ENCODE results near the gene SLC1A7. TPM values are rescaled to one million over a fixed set of nuclear protein-coding genes. Genes with fewer than 3 reads are reported as not detected.

Gene SLC1A7
- total RNA-seq, 1 donor from 2014 or later = not detected

DNA sequence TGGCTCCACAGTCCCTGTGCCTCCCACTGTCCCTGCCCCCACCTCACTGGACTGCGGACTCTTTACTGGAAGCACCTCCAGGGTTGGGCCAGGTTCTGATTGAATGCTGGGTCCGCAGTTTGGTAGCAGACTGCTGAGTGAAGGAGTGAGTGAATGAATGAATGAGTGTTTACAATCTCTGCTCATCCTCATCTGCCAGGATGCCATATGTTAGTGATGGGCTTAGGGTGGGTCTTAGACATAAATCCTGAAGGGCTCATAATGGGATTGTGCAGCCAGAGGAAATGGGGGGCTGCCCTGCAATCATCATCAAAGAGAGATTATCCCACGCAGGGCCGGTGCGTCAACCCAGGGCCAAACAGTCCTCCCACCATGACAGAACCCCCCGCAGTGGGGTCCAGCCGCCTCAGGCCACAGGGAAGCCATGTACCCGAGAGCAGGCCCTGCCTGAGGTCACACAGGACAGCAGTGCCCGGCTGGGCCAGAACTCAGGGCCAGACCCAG lies 26.1 kb downstream of the SLC1A7 start:
- DNase-seq (ENCODE audit: low read depth in 2 of 2) = no peak

GRCh38 chr1:53115403-53116306 lies 26.8 kb downstream of the SLC1A7 start:
- no peak for DNase-seq (ENCODE audit: low read depth in 2 of 2)

- no peak for DNase-seq (ENCODE audit: low read depth in 2 of 2)
Observed at GRCh38 chr1:53114581-53115400, 27.6 kb downstream of the SLC1A7 start.

GRCh38 chr1:53114090-53114489 lies 28.3 kb downstream of the SLC1A7 start:
- DNase-seq (ENCODE audit: low read depth in 2 of 2) = no peak

DNA sequence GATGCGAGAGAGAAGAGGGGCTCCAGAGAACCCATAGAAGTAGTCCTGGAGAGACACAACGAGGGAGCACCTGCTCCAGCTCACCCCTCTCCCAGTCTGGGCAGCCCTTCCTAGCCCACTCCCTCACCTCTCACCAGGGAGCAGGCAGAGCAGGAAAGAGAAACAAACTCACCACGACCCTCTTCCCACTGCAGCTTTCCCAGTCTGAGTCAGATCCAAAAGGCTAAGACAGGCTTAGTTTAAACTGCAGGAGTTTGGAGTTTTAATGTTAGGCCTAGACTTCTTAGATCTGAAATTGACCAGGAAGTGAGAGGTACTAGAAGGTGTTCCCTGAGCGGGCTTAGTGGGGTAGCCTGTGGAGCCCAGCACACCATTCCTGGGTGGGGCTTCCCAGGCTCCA lies 29.6 kb downstream of the SLC1A7 start:
- no peak for DNase-seq (ENCODE audit: low read depth in 2 of 2)

- DNase-seq (ENCODE audit: low read depth in 2 of 2) = peak in 1 of 2 donors; percentile 26
Observed at GRCh38 chr1:53112271-53112774, 30.1 kb downstream of the SLC1A7 start.

GRCh38 chr1:53111693-53112092 lies 30.7 kb downstream of the SLC1A7 start:
- DNase-seq (ENCODE audit: low read depth in 2 of 2) = no peak

GRCh38 chr1:53111073-53111556 lies 31.3 kb downstream of the SLC1A7 start:
- DNase-seq (ENCODE audit: low read depth in 2 of 2) = peak in 1 of 2 donors; percentile 23

DNA sequence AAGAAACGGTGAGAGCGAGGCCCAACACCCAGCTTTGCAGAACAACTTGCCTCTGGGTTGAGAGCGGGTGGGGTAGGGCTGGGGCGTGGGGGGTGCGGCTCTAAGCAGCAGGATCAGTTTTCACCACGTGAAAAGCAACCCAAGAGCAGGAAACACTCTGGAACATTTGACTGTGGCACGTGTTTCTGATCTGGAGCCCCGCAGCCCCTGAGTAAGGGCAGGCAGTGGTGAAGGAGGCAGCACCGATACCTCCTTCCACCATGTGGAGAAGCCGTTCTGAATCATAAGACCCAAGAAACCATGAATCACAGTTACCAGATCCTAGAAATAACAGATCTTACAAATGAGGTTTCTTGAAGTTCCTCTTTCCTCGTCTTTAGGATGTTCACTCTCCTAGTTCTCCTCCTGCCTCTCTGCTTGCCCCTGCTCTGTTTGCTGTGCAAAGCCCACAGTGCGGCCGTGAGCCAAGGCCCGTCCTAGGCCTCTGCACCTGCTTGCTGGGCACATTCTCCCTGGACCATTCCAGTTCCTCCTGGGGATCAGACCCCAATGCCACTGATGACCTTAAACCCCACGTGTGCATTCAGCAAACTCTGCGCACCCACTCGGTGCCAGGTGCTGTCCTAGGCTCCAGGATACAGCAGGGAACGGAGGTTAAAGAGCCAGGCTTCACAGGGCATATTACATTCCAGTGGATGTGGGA lies 31.9 kb downstream of the SLC1A7 start:
- no peak for DNase-seq (ENCODE audit: low read depth in 2 of 2)

GRCh38 chr1:53108646-53109580 lies 33.5 kb downstream of the SLC1A7 start:
- no peak for DNase-seq (ENCODE audit: low read depth in 2 of 2)

DNA sequence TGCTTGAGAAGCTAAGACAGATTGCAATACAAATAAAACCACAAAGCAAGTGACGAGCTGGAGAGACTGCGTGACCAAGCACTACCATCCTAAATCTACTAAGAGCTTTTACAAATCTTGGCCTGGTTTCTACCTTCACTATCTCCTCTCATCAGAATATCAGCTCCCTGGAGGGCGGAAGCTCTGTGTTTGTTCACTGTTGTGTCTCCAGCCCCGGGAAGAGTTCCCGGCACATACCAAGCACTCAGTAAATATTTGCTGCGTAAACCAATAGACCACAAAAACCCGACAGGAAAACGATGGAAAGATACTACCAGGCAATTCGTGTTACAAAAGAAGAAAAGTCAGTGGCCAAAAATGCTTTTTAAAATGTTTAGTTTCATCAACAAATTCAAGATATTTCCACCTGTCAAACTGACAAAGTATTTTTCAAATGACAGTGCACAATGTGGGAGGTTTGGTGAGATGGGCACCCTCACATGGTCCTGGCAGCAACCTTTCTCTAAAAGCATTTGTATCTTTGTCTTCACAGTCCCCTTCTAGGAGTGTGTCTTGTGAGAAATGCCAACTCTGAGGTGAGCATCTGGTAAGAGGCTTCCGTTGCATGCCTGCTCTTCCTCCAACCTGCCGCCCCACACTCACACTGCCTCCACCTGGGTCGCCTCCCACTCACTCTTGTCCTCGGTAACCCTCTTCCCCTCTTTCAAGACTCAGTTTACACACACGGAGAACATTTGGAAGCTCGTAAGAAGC lies 34.7 kb downstream of the SLC1A7 start:
- peak in 1 of 2 donors; percentile 22 for DNase-seq (ENCODE audit: low read depth in 2 of 2)

DNA sequence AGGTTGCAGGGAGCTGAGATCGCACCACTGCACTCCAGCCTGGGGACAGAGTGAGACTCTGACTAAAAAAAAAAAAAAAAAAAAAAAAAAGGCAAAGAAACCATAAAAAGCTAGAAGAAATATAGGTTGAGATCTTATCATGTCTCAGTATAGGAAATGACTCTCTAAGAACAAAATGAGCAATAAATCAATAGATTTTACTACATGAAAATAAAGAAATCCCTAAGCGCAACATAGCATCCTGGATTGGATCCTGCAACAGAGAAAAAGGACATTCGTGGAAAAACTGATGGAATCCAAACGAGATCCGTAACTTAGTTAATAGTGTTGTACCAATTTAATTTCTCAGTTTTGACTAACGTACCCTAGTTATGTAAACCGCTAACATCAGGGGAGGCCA lies 35.3 kb downstream of the SLC1A7 start:
- no peak for DNase-seq (ENCODE audit: low read depth in 2 of 2)

- peak in 1 of 2 donors; percentile 31 for DNase-seq (ENCODE audit: low read depth in 2 of 2)
Observed at GRCh38 chr1:53104289-53104913, 38.0 kb downstream of the SLC1A7 start.

DNA sequence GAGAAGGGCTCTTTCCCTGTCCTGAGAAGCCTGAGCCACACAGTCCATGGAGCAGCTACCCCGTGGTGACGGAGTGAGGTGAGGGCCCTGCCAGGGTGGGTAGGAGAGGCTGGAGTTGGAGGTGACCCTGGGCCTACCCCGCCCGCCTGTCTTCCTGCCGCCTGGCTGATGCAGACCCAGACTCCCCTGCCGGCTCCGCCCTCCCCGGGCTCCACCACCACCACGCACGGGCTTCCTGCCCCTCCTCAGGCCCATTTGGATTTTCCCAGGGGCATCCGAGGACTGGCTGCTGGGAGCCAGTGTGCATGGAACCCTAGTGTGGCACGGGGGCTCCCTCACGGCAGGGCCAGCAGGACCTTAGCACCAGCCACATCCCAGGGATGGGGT lies 47.9 kb downstream of the SLC1A7 start:
- DNase-seq (ENCODE audit: low read depth in 2 of 2) = peak in 1 of 2 donors; percentile 13

DNA sequence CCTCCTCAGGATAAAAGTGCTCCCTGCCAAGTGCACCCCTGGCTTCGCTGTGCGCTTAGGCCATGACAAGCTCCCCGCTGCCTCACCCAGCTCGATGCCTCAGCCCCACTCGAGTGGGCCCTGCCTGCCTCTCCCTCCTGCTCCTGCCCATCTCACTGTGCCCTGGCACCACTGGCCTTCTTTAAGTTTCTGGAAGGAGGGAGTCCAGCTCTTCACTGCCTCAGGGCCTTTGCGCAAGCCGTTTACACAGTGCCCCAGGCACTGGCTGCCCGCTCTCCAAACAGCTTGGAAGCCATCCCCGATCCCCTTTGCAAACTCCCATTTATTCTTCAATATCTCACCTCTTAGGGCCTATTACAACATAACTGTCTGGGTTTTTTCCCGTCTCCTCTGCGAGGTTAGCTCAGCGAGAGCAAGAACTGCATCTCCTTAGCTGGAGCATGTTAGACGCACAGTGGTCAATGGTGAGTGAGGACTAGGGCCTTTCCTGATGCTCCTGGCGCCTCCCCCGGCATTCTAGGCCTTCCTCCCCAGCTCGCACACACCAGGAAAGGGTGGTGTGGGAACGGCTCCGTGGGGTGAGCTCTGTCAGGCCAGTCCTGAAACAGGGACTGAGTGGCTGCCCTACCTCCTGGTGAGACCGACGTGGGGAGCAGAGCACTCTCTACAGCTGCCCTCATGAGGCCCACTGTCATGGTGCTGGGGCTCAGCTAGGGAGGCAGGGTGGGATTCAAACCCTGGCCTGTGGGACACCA lies 48.5 kb downstream of the SLC1A7 start:
- no peak for DNase-seq (ENCODE audit: low read depth in 2 of 2)

DNA sequence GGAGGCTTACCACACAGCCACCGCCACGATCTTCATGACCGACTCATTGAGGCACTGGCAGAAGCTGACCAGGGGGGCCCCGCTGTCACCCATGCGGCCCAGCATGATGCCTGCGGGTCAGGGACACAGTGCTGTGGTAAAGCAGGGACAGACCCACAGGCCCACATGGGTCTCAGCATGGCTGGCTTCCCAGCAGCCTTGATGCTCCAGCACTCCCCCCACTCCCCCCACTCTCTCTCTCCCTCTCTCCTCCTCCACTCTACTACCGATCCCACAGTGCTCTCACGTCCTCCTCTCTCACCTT lies 49.0 kb downstream of the SLC1A7 start:
- DNase-seq (ENCODE audit: low read depth in 2 of 2) = no peak

DNA sequence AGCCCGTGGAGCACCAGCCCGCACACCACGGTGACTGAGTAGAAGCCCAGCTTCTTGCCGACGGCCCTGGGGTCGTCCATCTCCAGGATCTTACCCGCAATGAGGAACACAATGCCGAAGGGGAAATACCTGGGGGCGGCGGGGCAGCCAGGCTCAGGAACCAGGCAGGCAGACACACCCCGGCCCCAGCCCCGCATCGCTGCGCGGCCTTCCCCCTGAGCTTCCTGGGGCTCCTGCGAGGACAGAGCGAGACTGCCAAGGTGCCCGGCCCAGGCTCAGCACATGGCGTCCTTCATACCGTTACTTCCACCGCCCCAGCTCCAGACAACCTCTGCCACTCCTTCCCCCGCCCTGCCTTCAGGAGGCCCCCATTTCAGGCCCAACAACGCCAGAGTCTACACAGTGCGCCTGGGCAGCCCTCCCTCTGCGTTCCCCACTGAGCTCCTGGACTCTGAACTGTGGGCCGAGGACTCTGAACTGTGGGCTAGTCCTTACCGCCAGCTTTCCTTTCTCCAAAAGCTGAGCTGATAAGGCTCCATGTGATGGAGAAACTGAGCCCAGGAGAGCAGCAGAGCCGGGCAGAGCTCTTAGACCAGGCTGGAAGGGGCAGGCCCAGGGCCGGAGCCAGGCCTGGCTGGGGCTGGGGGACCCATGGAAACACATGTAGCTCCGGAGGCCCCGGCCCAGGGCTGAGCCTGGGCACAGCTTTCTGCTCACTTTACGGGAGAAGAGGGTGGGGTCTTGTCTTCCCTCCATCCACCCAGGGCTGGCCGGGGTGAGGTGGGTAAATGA lies 49.6 kb downstream of the SLC1A7 start:
- DNase-seq (ENCODE audit: low read depth in 2 of 2) = no peak

All from lung microvascular endothelial cell (primary cell).